ENCODE results near the gene PACRG.

- TF ChIP-seq GATA2 (IDR thresholded peaks at IDR 0.05; ENCODE audit: insufficient read depth, insufficient read length, low read depth, low read length) (no peak), CTCF (IDR thresholded peaks at IDR 0.05; ENCODE audit: extremely low read depth in 1 of 2, insufficient read depth in 1 of 2, low read depth in 1 of 2, low read length in 2 of 2) (no peak)
These were observed 392.4 kb downstream of the PACRG start for GRCh38 chr6:163120223-163120622.
